ENCODE measurements around the gene PSMD1.

- TF ChIP-seq CTCF (IDR thresholded peaks at IDR 0.05; ENCODE audit: low read depth, low read length): no peak
- no peak for TF ChIP-seq EZH2phosphoT487 (IDR thresholded peaks at IDR 0.05; ENCODE audit: low read depth)
Observed at GRCh38 chr2:231196592-231196991, 139.9 kb downstream of the PSMD1 start.

Measured in OCI-LY3 (cell line).